SK-N-SH treated with all-trans-retinoic acid at 6 μM for 48 hours (cell line): ENCODE results near the gene IFNB1.

Experiments
- ARNTL ChIP-seq: fragments of 450-650 bp; formaldehyde crosslinking; IDR thresholded peaks from 2 replicates; pipeline ENCODE4 v1.5.0; 2020; ENCODE audit warnings: low read depth, mild to moderate bottlenecking, moderate library complexity, borderline replicate concordance
- BACH2 ChIP-seq: fragments of 250-450 bp; sonication (Bioruptor Pico); IDR thresholded peaks from 2 replicates; pipeline ENCODE4 v1.9.0; 2021; ENCODE audit warnings: mild to moderate bottlenecking, borderline replicate concordance
- CREB5 ChIP-seq: fragments of 250-450 bp; sonication (Bioruptor Pico); IDR thresholded peaks from 2 replicates; pipeline ENCODE4 v1.5.1; 2020; ENCODE audit warnings: low read depth, mild to moderate bottlenecking, moderate library complexity
- ESRRG ChIP-seq: fragments of 250-450 bp; sonication (Bioruptor Pico); IDR thresholded peaks from 2 replicates; pipeline ENCODE4 v1.6.1; 2021; ENCODE audit warnings: mild to moderate bottlenecking
- PATZ1 ChIP-seq: fragments of 250-450 bp; sonication (Bioruptor Pico); IDR thresholded peaks from 2 replicates; pipeline ENCODE4 v1.8.0; 2020; ENCODE audit warnings: mild to moderate bottlenecking, moderate library complexity, borderline replicate concordance
- TCF4 ChIP-seq: fragments of 250-450 bp; sonication (Bioruptor Pico); IDR thresholded peaks from 2 replicates; pipeline ENCODE4 v1.8.0; 2021; ENCODE audit warnings: mild to moderate bottlenecking, moderate library complexity, borderline replicate concordance
- ZFP30 ChIP-seq: fragments of 450-650 bp; formaldehyde crosslinking; IDR thresholded peaks from 2 replicates; pipeline ENCODE4 v1.5.0; 2022; ENCODE audit warnings: mild to moderate bottlenecking, moderate library complexity
- ZNF8 ChIP-seq: fragments of 450-650 bp; formaldehyde crosslinking; IDR thresholded peaks from 2 replicates; pipeline ENCODE4 v1.5.0; 2020; ENCODE audit warnings: mild to moderate bottlenecking, moderate library complexity

- TF ChIP-seq PATZ1 (CRISPR knock-in tag) (no peak), ZFP30 (CRISPR knock-in tag) (no peak), ARNTL (CRISPR knock-in tag) (no peak), TCF4 (CRISPR knock-in tag) (no peak), ZNF8 (CRISPR knock-in tag) (no peak), BACH2 (CRISPR knock-in tag) (no peak), CREB5 (no peak), ESRRG (CRISPR knock-in tag) (no peak)
These were observed 47.2 kb downstream of the IFNB1 start for GRCh38 chr9:21030389-21031035.
